ENCODE data around the gene FAM222A. TPM values are rescaled to one million over a fixed set of nuclear protein-coding genes. Genes with fewer than 3 reads are reported as not detected.

The FAM222A gene
- polyA plus RNA-seq, 3 donors: 0.09 TPM; not detected in 2

DNA sequence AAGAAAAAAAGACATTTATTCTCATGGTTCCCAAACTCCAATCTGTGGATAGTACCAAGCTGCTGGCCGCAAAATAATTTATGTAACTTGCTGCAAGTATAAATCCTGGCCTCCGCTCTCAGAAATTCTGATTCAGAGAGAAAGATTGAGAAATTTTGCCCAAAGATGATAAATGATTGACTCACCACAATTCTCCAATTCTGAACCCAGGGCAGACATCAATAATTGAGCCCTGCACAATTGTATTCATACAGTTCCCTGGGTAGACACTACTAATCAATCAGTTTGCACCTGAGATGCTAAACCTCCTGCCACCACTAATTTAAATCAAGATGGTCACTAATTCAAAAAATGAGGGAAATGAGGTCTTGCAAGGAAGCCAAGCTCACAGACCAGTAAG, 81.4 kb downstream of the FAM222A start:
- TF ChIP-seq, protein P1, sequence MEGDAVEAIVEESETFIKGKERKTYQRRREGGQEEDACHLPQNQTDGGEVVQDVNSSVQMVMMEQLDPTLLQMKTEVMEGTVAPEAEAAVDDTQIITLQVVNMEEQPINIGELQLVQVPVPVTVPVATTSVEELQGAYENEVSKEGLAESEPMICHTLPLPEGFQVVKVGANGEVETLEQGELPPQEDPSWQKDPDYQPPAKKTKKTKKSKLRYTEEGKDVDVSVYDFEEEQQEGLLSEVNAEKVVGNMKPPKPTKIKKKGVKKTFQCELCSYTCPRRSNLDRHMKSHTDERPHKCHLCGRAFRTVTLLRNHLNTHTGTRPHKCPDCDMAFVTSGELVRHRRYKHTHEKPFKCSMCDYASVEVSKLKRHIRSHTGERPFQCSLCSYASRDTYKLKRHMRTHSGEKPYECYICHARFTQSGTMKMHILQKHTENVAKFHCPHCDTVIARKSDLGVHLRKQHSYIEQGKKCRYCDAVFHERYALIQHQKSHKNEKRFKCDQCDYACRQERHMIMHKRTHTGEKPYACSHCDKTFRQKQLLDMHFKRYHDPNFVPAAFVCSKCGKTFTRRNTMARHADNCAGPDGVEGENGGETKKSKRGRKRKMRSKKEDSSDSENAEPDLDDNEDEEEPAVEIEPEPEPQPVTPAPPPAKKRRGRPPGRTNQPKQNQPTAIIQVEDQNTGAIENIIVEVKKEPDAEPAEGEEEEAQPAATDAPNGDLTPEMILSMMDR (IDR thresholded peaks at IDR 0.05): no peak
- Histone ChIP-seq H3K4me2 (replicated peaks; ENCODE audit: extremely low read depth, low read length, poor library complexity, severe bottlenecking) (no peak overlapping the region), H2AFZ (ENCODE audit: insufficient read depth, low read depth, low read length, poor library complexity, severe bottlenecking) (no peak overlapping the region), H3K9me3 (replicated peaks in 1 of 2; ENCODE audit: control insufficient read depth in 1 of 2, insufficient read depth in 1 of 2, low read length in 2 of 2) (no peaks in the 10 kb centered on the region), H3K9ac (ENCODE audit: insufficient read depth, low read length, poor library complexity, severe bottlenecking) (no peak overlapping the region), H3K79me2 (ENCODE audit: insufficient read depth, low read length) (no peaks in the 10 kb centered on the region), H3K27me3 (ENCODE audit: control insufficient read depth in 2 of 2, insufficient read depth in 2 of 2, low read length in 2 of 2) (no peaks in the 10 kb centered on the region), H3K27ac (ENCODE audit: low read depth in 1 of 2, low read length in 2 of 2) (no peak overlapping the region), H3K4me3 (replicated peaks in 1 of 3; ENCODE audit: low read depth in 2 of 3, low read length in 3 of 3) (no peak overlapping the region), H4K20me1 (ENCODE audit: insufficient read depth, low read length) (no peaks in the 10 kb centered on the region), H3K36me3 (replicated peaks in 1 of 2; ENCODE audit: control insufficient read depth in 1 of 2, insufficient read depth in 2 of 2, low read length in 2 of 2) (no peaks in the 10 kb centered on the region), H3K4me1 (ENCODE audit: control insufficient read depth in 1 of 2, insufficient read depth in 2 of 2, low read length in 2 of 2) (peaks cover 8 to 12% of the 10 kb centered on the region in 2 donors)
- Mint-ChIP-seq H3K36me3 (peaks cover 0 to 2% of the 10 kb centered on the region in 2 donors), H3K27ac (no peak overlapping the region), H3K9me3 (peaks cover 0 to 2% (median 0%) of the 10 kb centered on the region in 7 donors), H3K4me3 (peak overlapping the region in 1 of 2 donors; percentile 0), H3K4me1 (peaks cover 7% of the 10 kb centered on the region), H3K27me3 (ENCODE audit: low read depth in 3 of 3) (peaks cover 7 to 12% (median 8%) of the 10 kb centered on the region in 3 donors)
- intact Hi-C loops (cut with micrococcal nuclease): no loop called here
- DNase-seq: no peak
- no CpG with 5 or more reads among the region's 2 CpGs for WGBS (ENCODE audit: insufficient coverage)

DNA sequence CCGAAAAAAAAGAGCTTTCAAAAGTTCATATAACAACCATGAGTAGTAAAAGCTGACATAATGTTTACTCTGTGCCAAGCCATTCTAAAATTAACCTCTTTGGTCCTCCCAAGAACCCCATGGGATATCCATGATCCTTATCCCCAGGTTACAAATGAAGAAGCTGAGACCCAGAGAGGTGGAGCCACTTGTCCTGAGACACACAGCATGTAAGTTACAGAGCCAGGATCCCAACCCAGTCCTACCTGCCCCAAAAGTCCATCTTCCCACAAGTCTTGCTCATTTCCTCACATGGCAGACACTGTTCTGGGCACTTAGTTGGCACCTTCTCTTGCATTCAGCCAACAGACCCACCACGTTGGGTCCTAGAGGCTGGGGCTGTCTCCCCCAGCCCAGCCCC, 82.4 kb downstream of the FAM222A start:
- Mint-ChIP-seq H3K9me3 (peaks cover 0 to 3% (median 0%) of the 10 kb centered on the region in 7 donors), H3K27me3 (ENCODE audit: low read depth in 3 of 3) (peaks cover 7 to 11% (median 7%) of the 10 kb centered on the region in 3 donors), H3K4me3 (no peak overlapping the region), H3K4me1 (peaks cover 7% of the 10 kb centered on the region), H3K36me3 (peaks cover 0 to 2% of the 10 kb centered on the region in 2 donors), H3K27ac (no peak overlapping the region)
- Histone ChIP-seq H3K27me3 (ENCODE audit: control insufficient read depth in 2 of 2, insufficient read depth in 2 of 2, low read length in 2 of 2) (no peaks in the 10 kb centered on the region), H3K9ac (ENCODE audit: insufficient read depth, low read length, poor library complexity, severe bottlenecking) (no peak overlapping the region), H3K4me2 (replicated peaks; ENCODE audit: extremely low read depth, low read length, poor library complexity, severe bottlenecking) (no peak overlapping the region), H2AFZ (ENCODE audit: insufficient read depth, low read depth, low read length, poor library complexity, severe bottlenecking) (no peak overlapping the region), H3K27ac (ENCODE audit: low read depth in 1 of 2, low read length in 2 of 2) (no peak overlapping the region), H3K9me3 (replicated peaks in 1 of 2; ENCODE audit: control insufficient read depth in 1 of 2, insufficient read depth in 1 of 2, low read length in 2 of 2) (peaks cover 0 to 2% of the 10 kb centered on the region in 2 donors), H3K36me3 (replicated peaks in 1 of 2; ENCODE audit: control insufficient read depth in 1 of 2, insufficient read depth in 2 of 2, low read length in 2 of 2) (no peaks in the 10 kb centered on the region), H4K20me1 (ENCODE audit: insufficient read depth, low read length) (no peaks in the 10 kb centered on the region), H3K4me3 (replicated peaks in 1 of 3; ENCODE audit: low read depth in 2 of 3, low read length in 3 of 3) (no peak overlapping the region), H3K4me1 (ENCODE audit: control insufficient read depth in 1 of 2, insufficient read depth in 2 of 2, low read length in 2 of 2) (peaks cover 8 to 12% of the 10 kb centered on the region in 2 donors), H3K79me2 (ENCODE audit: insufficient read depth, low read length) (no peaks in the 10 kb centered on the region)
- 83% methylated on average over 1 of the region's 2 CpGs for WGBS (ENCODE audit: insufficient coverage)
- DNase-seq: no peak
- intact Hi-C loops (cut with micrococcal nuclease): no loop called here
- TF ChIP-seq, protein P1 (IDR thresholded peaks at IDR 0.05): no peak
